ENCODE results near the gene DDX43.

- TF ChIP-seq CTCF (conservative IDR thresholded peaks at IDR 0.05 in 1 of 2, IDR thresholded peaks at IDR 0.05 in 1 of 2; ENCODE audit: extremely low read depth in 1 of 2, insufficient read depth in 1 of 2, low read depth in 1 of 2, low read length in 2 of 2), result no peak
- TF ChIP-seq EZH2 (IDR thresholded peaks at IDR 0.05; ENCODE audit: borderline replicate concordance, low read length), result no peak
Measured at GRCh38 chr6:73461537-73462350, 67.1 kb downstream of the DDX43 start, which contains the start of gene MTO1.
